ENCODE data around the gene OR6N1.

Gene OR6N1, protein sequence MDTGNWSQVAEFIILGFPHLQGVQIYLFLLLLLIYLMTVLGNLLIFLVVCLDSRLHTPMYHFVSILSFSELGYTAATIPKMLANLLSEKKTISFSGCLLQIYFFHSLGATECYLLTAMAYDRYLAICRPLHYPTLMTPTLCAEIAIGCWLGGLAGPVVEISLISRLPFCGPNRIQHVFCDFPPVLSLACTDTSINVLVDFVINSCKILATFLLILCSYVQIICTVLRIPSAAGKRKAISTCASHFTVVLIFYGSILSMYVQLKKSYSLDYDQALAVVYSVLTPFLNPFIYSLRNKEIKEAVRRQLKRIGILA

GRCh38 chr1:158771950-158772866 is at the start of gene OR6N1:
Gene OR6N1 (minus strand): TSS chr1:158772195. CDS start chr1:158766682, 5,513 bp downstream.
- DNase-seq (ENCODE audit: low read depth): no peak

- DNase-seq (ENCODE audit: low read depth): no peak
Measured at GRCh38 chr1:158821723-158822122, 49.7 kb upstream of the OR6N1 start.

DNA sequence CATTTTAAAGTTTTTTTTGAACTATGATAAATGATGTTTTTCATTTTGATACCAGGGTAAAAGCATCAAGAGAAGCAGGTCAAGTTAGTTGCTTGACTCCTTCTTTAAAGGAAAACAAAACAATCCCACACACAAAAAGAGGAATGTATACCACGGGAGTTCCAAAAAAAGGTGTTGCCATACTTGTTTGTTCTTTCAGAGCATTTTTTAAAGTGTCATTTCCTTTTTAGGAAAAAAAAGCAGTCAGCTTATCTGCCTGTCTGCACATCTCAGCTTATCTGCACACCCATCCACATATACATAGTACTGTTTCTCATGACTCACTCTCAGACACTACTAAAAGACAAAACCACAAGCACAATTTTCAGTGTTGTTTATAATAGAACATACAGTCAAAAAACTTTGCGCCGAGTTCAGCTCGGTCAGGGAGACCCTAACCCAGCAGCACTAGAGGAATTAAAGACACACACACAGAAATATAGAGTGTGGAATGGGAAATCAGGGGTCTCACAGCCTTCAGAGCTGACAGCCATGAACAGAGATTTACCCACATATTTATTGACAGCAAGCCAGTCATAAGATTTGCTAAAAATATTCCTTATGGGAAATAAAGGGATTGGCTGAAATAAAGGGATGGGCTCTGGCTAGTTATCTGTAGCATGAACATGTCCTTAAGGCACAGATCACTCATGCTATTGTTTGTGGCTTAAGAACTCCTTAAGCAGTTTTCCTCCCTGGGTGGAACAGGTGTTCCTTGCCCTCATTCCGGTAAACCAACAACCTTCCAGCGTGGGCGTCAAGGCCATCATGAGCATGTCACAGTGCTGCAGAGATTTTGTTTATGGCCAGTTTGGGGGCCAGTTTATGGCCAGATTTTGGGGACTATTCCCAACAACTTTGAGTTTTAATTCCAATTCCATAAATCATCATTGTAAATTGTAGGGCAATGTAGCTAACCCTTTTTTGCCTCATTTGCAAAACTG is 47.8 kb upstream of the OR6N1 start:
- DNase-seq (ENCODE audit: low read depth): no peak

DNA sequence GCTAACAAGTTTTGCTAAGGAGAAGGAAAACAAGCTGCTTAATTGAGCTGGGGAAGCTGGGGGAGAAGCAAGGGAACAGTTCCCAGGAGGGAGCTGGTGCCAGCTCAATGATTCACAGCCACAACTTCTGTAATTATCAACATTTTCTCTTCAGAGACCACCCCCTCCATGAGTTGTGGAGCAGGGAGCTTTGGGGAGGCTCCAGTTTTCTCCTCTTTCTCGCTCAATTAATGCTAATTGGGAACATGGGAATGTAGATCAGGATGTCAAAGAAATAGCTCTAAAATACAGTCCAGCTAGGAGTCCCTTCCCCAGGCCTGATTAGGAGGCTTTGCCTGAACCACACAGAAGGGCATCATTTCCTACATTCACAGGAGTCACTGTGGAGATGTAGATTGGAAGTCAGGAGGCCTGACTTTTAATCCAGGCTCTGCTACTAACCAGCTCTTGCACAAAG is 47.0 kb upstream of the OR6N1 start:
- DNase-seq (ENCODE audit: low read depth): no peak

GRCh38 chr1:158818560-158818959 is 46.6 kb upstream of the OR6N1 start:
- no peak for DNase-seq (ENCODE audit: low read depth)

DNA sequence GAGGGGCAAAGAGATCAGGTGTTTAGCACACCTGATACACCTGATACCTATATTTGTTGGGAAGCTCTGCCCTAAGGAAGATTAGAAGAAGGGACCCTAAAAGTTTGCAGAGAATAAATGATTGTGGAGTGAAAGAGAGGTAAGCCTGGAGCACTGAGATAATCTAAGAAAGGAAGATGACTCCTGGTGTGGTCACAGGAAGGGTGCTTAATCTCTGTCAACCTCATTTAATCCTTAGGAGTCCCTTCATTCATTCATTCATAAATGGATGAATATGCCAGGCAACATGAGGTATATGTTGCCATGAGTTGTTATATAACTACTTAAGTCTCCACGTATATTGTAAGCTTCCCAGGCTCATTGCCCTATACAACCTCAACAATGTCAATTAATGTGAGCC is 43.0 kb upstream of the OR6N1 start:
- DNase-seq (ENCODE audit: low read depth): no peak

DNA sequence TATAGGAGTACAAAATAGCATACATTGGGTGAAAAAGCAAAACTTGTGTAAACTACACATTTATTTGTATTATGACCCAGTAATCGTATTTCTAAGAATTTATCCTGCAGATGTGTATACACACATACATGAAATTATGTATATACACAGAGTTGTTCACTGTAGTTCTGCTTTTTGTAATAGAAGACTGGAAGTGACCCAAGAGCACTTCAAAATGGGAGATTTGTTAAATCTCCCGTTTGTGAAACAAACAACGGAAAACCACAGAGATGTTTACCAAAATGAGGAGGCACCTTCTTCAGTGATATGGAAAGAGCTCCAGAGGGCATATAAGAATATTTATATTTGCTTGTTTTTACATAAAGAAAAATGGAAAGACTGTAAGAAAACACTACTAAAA is 41.2 kb upstream of the OR6N1 start:
- no peak for DNase-seq (ENCODE audit: low read depth)

DNA sequence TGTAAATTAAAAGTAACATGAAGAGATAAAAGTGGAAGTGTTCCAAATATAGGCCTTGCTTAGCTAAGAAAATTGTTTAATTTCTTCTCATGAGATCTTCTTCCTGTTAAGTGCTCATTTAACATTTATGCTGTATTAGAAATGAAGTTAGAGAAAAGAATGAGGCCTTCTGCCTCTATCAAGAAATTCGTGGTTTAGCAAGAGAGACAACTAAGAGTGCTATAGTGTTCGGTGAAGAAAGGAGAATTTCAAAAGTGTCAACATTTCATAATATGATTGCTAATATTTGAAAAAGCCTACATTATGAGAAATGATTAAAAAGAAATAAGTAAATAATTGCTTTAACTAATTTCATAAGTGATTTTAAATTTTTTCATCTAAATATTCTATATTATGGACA is 40.3 kb upstream of the OR6N1 start:
- DNase-seq (ENCODE audit: low read depth): no peak

GRCh38 chr1:158810311-158810710 is 38.3 kb upstream of the OR6N1 start:
- no peak for DNase-seq (ENCODE audit: low read depth)

DNA sequence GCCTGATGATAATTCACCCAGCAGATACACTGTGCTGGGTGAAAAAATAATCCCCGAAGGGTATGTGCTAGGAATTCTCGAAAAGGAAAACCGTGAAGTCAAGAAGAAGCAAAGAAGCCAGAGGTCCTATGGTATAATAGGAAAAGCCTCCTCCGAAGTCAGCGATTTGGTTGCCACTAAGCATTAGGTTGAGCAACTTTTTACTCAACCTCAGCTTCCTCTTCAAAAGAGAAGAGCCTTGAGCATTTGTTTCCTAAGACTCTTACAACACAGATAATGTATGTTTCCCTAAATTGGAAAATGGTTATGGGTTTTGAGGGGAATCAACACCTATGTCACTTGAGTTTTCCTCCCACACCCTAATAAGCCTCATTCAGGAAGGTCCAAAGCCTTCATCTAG is 37.9 kb upstream of the OR6N1 start:
- no peak for DNase-seq (ENCODE audit: low read depth)

DNA sequence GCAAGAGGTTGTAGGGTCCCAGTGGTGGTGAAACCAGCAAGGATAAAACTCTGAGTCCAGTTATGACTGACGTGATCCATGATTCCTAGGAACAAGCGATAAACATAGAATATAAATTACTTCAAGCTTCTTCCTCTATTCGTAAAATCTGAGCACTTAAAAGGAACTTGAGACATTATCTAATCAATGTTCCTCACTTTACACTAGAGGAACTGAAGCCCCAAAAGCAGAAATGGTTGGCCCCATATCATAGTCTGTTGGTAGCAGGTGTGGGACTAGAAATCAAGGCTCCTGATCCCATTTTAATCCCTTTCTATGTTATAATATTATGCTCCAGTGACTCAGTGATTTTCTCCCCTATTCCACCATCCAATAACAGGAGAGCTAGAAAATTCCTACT is 37.3 kb upstream of the OR6N1 start:
- DNase-seq (ENCODE audit: low read depth): no peak

- DNase-seq (ENCODE audit: low read depth): no peak
Measured at GRCh38 chr1:158806916-158807536, 35.0 kb upstream of the OR6N1 start.

- no peak for DNase-seq (ENCODE audit: low read depth)
Measured at GRCh38 chr1:158803678-158804077, 31.7 kb upstream of the OR6N1 start.

- no peak for DNase-seq (ENCODE audit: low read depth)
Measured at GRCh38 chr1:158801396-158801795, 29.4 kb upstream of the OR6N1 start.

- no peak for DNase-seq (ENCODE audit: low read depth)
Measured at GRCh38 chr1:158800526-158800925, 28.5 kb upstream of the OR6N1 start.

DNA sequence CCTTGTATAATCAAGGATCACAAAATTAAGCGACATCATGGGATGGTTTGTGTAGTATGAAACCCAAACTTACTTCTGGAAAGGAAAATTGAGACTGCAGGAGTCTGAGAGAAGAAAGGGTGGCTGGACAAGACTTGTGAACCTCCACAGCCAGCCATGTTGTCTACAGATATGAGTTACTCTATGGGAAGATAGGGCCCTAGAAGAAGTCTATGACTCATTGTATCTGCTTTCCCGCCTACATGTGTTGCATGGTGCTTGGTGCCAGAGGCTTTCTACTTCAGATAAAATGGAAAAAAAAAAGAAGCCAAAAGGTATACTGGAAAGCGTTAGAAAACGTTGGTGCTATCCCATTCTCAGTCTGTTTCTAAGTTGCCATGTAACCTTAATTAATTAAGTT is 27.7 kb upstream of the OR6N1 start:
- DNase-seq (ENCODE audit: low read depth): no peak

GRCh38 chr1:158798531-158798930 is 26.5 kb upstream of the OR6N1 start:
- no peak for DNase-seq (ENCODE audit: low read depth)

DNA sequence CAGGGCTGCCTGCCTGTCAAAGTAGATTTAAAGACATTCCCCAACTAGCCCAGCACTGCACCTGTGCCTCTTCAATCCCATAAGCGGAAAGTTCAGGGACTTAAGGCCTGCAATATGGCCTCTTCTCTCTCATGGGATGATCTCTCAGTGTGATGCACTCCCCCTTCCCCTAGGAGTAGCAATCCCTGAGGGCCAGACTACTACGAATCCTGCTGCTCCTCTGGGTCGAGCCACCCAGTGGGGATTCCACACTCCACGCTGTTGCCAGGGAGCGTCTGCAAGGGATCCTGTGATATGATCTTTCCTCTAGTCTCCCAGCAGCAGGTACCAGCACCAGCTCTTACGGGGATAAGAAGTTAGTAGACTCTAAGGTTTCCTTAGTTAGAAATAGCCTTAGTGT is 22.3 kb upstream of the OR6N1 start:
- DNase-seq (ENCODE audit: low read depth): no peak

GRCh38 chr1:158793604-158794003 is 21.6 kb upstream of the OR6N1 start:
- DNase-seq (ENCODE audit: low read depth): no peak

GRCh38 chr1:158781104-158781503 is 9.1 kb upstream of the OR6N1 start, which contains the start of gene OR6N2:
Gene OR6N2 (minus strand): TSS chr1:158781204. CDS start chr1:158777635, 3,569 bp downstream.
- no peak for DNase-seq (ENCODE audit: low read depth)

DNA sequence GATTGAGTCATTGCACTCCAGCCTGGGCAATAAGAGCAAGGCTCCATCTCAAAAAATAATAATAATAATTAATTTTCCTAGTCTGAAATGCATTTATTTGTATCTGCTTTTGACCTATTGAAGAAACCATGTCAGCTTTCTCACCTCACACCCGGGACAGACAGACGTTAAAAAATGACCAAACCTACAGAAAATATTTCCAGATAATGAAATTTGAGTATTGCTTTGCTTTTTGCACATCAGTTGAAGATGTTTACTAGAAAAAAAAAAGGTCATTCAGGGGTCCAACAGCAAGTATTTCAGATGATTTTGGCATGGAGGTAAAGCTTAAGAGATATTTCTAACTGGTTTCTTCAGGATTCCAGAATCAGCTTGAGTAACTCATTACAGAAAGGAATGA is 17.6 kb downstream of the OR6N1 start, which contains the start of gene OR6K6:
Gene OR6K6, plus strand, starts transcription at position 301 of the 400 bp plus-strand sequence. CDS start 168 bp downstream, outside the sequence.
- no peak for DNase-seq (ENCODE audit: low read depth)
